GM21390 (cell line): ENCODE measurements around the gene PTGDR.

ENCODE experiments used
- ATAC-seq: cut with Tn5 transposase; IDR thresholded peaks from one replicate; pipeline ENCODE4 v1.9.1; 2021; ENCODE audit not compliant: unreplicated experiment

The PTGDR gene

DNA sequence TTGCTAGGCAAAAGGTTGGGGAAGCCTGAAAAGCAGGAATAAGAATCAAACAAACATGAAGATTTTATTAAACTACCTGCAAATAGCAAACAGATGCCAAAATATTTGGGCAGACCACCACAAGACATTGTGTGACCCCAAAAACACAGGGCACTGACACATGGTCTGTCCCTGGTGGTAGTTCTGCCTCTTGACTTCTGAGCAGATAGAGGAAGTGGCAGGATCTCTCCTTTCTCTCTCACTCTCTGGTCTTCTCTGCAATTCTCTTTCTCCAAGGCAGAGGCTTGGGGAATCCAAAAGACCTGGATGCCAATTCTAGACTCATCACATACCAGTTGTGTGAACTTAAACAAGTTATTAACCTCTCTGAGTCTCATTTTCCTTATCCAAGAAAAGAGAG, 4.3 kb upstream of the PTGDR start:
- ATAC-seq, result no peak

DNA sequence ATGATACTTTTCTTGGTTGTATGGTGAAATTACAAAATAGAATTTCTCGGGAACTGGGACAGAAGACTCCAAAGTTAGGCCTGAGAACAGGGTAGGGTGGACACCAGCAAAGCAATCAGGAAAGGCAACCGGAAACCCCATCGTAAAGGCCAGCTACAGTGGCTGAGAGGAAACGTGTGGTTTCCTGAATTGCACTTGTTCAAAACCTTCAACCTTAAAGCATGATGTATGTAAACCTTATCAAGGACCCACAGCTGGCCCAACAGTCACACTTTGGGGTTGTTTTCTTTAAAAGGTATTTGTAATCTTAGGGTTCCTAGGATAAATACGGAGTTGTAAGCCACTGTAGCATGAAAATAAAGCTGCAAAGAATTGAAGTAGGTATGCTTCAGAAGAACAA, 2.2 kb upstream of the PTGDR start:
- ATAC-seq, result peak; percentile 55

DNA sequence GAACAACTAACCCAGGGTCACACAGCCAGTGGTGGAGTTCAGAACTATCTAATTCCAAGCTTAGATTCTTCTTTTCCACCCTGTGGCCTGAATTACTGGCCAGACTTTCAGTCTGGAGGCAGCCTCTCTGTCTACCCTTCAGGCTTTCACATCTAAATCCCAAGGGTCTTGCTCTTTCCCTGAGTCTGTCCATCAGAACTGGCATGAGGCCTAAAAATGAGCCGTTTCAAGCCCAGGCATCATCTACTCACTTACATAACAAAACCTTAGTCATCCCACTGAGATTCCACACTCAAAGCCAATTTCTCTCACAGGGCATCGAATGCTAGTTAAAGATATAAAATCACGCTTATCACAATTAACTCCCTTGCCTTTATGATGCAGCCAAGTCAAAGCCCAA, 1.3 kb upstream of the PTGDR start:
- no peak for ATAC-seq

DNA sequence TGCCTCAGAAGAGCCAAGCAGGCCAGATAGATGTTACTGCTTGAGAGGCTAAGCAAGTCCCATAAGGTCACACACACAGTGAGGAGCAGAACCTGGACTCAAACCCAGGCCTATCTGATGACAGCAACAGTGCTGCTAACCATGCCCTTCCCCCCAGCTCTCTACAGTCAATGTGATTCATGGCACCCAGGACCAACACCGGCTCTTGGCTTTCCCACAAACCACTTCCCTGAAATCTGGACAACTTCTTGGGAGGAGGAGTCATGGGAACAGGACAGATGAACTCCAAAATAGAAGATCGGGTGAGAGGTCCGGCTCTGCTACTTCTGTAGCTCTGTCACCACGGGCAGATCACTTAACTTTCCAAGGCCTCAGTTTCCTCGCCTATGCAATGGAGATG, 716 bp upstream of the PTGDR start:
- no peak for ATAC-seq

GRCh38 chr14:52268279-52269061, 972 bp downstream of the PTGDR start:
- no peak for ATAC-seq

GRCh38 chr14:52269100-52269499, 1.6 kb downstream of the PTGDR start:
- no peak for ATAC-seq

DNA sequence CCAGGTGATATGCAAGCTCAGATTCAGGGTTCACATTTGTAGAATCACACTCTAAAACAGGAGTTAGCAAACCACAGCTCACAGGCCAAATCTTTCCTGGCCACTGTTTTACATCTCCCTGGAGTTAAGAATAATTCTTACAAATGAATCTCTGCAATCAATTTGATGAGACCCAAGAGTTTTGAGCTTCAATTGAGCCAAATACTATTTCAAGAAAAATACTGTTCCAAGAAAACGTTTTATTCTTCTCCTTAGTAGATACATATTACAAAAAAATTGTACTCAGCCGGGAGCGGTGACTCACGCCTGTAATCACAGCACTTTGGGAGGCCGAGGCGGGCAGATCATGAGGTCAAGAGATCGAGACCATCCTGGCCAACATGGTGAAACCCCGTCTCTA, 2.5 kb downstream of the PTGDR start:
- no peak for ATAC-seq

- ATAC-seq, result no peak
Observed at GRCh38 chr14:52271538-52271937, 4.0 kb downstream of the PTGDR start.

GRCh38 chr14:52272375-52272774, 4.9 kb downstream of the PTGDR start:
- no peak for ATAC-seq

DNA sequence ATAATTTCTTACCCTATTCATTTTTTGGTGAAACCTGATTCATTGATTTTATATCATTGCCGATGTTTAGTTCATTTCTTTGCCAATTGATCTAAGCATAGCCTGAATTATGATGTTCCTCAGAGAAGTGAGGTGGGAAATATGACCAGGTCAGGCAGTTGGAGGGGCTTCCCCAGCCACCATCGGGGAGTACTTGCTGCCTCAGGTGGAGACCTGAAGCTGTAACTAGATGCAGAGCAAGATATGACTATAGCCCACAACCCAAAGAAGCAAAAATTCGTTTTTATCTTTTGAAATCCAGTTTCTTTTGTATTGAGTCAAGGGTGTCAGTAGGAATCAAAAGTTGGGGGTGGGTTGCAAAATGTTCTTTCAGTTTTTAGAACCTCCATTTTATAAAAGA, 7.9 kb downstream of the PTGDR start:
- no peak for ATAC-seq

- ATAC-seq, result no peak
Observed at GRCh38 chr14:52277552-52277951, 10.1 kb downstream of the PTGDR start.

DNA sequence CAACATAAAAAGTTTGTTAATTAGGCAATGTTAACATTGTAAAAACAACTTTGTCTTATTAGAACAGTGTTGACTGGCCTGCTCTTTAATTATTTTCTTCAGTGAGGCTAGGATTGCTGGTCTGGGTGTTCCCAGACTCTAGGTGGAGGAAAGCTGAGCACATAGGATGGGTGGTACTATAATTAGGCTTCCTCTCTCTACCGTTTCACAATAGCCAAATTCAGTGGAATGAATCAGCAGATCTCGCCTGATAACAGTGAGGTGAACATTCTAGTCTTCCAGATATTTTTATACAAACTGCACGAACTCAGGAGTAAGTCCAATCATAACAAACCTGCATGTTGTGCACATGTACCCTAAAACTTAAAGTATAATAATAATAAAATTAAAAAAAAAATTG, 11.9 kb downstream of the PTGDR start:
- ATAC-seq, result no peak

- ATAC-seq, result no peak
Observed at GRCh38 chr14:52283099-52283498, 15.6 kb downstream of the PTGDR start.

DNA sequence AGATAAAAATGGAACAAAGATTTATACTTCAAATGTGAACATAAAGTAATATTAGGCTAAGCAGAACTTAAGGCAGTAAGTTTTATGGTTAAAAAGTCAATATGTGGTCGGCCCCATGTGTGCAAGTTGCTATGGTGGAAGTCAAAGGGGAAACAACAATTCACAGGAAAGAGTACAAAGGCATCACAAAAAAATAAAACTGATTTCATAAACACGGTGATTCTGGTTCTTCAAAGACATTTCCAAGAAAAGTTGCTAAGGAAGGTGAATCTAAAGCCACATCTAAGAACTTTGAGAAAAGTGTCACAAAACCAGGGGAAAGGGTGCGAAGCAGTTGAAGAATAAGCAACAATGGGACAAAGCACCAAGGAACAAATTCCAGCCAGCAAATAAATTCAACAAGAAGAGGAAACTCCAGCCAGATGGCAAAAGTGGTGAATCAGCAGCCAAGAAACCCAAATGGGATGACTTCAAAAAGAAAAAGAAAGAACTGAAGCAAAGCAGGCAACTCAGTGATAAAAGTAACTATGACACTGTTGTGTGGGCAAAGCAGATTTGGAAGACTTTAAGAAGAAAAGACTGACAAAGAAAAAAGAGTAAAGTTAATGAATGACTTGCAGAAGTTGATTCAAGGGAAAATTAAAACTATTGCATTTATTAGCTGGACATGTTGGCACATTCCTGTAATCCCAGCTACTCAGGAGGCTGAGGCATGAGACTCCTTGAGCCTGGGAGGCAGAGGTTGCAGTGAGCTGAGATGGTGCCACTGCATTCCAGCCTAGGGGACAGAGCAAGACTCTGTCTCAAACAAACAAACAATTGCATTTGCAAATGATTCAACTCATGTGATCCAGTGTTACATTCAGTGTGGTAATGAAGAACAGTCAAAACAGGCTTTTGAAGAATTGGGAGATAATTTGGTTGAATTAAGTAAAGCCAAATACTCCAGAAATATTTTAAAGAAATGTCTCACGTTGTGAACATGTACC, 19.5 kb downstream of the PTGDR start:
- no peak for ATAC-seq

- ATAC-seq, result no peak
Observed at GRCh38 chr14:52296378-52296777, 28.9 kb downstream of the PTGDR start.

DNA sequence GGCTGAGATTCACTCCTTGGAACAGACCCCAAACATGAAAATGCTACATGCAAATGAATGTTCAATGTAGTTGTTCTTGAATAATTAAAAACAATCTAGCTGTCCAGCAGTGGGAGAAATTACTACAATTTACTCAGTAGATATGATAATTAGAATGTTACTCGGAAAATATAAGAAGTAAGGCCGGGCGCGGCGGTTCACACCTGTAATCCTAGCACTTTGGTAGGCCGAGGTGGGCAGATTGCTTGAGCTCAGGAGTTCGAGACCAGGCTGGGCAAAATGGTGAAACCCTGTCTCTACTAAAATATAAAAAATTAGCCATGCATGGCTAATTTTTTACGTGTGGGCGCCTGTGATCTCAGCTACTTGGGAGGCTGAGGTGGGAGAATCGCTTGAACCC, 31.3 kb downstream of the PTGDR start:
- no peak for ATAC-seq

DNA sequence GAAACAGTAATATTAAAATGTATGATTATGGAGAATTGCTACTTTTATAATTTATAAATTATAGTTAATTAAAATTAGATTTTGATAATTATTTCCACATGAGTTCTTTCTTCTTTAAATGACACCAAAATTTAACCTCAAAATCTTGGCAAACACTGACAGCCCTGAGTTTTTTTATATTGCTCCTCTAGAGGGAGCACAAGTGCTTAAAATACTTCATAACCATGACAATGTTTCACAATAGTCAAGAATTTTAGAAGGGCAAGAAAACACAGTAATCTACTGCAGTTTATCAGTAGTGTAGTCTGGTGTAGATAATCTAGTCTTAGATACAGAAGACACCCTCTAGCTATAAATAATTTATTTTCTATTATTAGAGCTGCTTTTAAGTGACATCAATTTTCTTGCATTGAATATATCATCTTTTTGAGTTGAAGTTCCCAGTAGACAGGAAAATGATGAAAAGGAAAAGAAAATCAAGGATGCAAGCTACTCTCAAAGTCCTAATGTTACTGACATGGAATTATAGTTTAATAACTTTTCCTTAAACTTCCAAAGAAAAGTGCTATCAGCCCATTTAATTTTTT, 32.3 kb downstream of the PTGDR start:
- ATAC-seq, result peak; percentile 57

- no peak for ATAC-seq
Observed at GRCh38 chr14:52303236-52303635, 35.7 kb downstream of the PTGDR start.

GRCh38 chr14:52304248-52304904, 36.9 kb downstream of the PTGDR start:
- no peak for ATAC-seq

DNA sequence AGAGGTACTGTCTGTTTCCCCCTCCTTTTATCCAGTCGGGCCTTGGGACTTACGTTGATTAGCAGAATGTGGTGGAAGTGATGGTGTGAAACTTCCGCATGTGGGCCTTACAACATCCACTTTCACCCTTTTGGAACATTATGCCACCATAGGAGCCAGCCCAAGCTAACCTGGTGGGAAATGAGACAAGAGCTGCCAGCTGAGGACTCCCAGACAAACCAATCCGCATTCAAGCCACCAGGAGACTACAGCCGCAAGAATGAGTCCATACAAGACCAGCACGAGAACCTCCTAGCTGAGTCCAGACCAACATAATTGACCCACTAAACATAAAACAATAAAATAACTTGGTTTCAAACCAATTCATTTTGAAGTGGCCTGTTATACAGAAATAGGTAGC, 37.5 kb downstream of the PTGDR start:
- no peak for ATAC-seq

DNA sequence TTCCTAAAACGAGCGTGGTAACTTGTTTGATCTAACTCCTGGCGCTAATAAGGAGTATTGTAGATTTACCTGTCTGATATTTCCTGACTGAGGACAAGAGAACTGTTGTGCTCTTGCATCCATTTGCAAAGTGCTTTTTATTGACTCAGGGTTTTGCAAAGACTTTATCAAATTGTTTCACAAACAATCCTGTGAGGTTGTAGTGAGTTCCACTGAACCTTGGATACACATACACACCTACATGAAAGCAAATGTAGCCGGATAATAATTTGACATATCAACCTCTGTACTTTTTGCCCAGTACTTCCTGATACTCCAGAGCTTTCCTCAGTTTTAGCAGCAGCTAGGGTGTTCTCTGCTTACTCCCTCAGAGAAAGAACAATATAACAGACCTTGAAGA, 39.9 kb downstream of the PTGDR start:
- ATAC-seq, result no peak
